PC-9 (cell line): ENCODE data around the gene CMC1. TPM values are rescaled to one million over a fixed set of nuclear protein-coding genes. Genes with fewer than 3 reads are reported as not detected.

Experiments
- BruUV-seq: library from RNA; stranded (reverse); fragments of 400-500 nt; replicated peaks from 2 replicates; lab custom pipeline; 2021; lab: Mats Ljungman, UMichigan
- CTCF ChIA-PET: fragments of 300-600 bp; sonication (Branson Sonifier 250); formaldehyde crosslinking; loops from one replicate; lab custom pipeline; 2022; ENCODE audit warnings: antibody characterized with exemption; lab: Charles Lee
- POLR2A ChIA-PET: fragments of 300-600 bp; sonication (Branson Sonifier 250); formaldehyde crosslinking; loops from one replicate; lab custom pipeline; 2022; ENCODE audit warnings: antibody characterized with exemption; ENCODE audit not compliant: unreplicated experiment; lab: Charles Lee
- DNase-seq, 2 experiments: peaks; one replicate each; pipeline versions ENCODE4 v3.0.0 to v3.0.0-alpha.2; 2015 to 2022; ENCODE audit warnings: mixed read lengths in 1 of 2
- H2AFZ ChIP-seq: fragments of 200-600 bp; sonication (generic); 2 replicates; pipeline ENCODE4 v1.8.1; 2017; ENCODE audit warnings: antibody characterized with exemption
- H3F3A ChIP-seq: fragments of 200-600 bp; sonication (generic); 2 replicates; pipeline ENCODE4 v1.8.1; 2017; ENCODE audit warnings: antibody characterized with exemption, mild to moderate bottlenecking, low read depth; ENCODE audit not compliant: insufficient read depth
- H3K27ac ChIP-seq: fragments of 200-600 bp; sonication (generic); 2 replicates; pipeline ENCODE4 v1.6.1; 2016; ENCODE audit warnings: mixed run types
- H3K27me3 ChIP-seq: fragments of 200-600 bp; sonication (generic); 2 replicates; pipeline ENCODE4 v1.6.1; 2016; ENCODE audit warnings: low read depth, mixed run types; ENCODE audit not compliant: insufficient read depth
- H3K36me3 ChIP-seq: fragments of 200-600 bp; sonication (generic); 2 replicates; pipeline ENCODE4 v1.6.1; 2016; ENCODE audit warnings: low read depth, mixed run types
- H3K4me1 ChIP-seq: fragments of 200-600 bp; sonication (generic); replicated peaks from 2 replicates; pipeline ENCODE4 v1.6.1; 2016; ENCODE audit warnings: mixed run types; ENCODE audit not compliant: insufficient read depth
- H3K4me2 ChIP-seq: fragments of 200-600 bp; sonication (generic); 2 replicates; pipeline ENCODE4 v1.6.1; 2017; ENCODE audit warnings: mixed run types
- H3K4me3 ChIP-seq: fragments of 200-600 bp; sonication (generic); 2 replicates; pipeline ENCODE4 v1.6.1; 2016; ENCODE audit warnings: mixed run types
- H3K79me2 ChIP-seq: fragments of 200-600 bp; sonication (generic); 2 replicates; pipeline ENCODE4 v1.6.1; 2017; ENCODE audit warnings: low read depth, mixed run types
- H3K9me2 ChIP-seq: fragments of 200-600 bp; sonication (generic); 2 replicates; pipeline ENCODE4 v1.8.1; 2017; ENCODE audit warnings: mild to moderate bottlenecking; ENCODE audit not compliant: insufficient read depth
- H3K9me3 ChIP-seq: fragments of 200-600 bp; sonication (generic); 2 replicates; pipeline ENCODE4 v1.8.1; 2016; ENCODE audit warnings: low read depth; ENCODE audit not compliant: insufficient read depth
- H4K20me1 ChIP-seq: fragments of 200-600 bp; sonication (generic); 2 replicates; pipeline ENCODE4 v1.8.1; 2017; ENCODE audit not compliant: insufficient read depth
- CTCF ChIP-seq: fragments of 200-600 bp; sonication (generic); conservative IDR thresholded peaks from 2 replicates; pipeline ENCODE4 v1.6.1; 2017; ENCODE audit warnings: mixed run types, antibody characterized with exemption, mild to moderate bottlenecking, moderate library complexity
- EZH2 ChIP-seq: fragments of 200-600 bp; sonication (generic); IDR thresholded peaks from 2 replicates; pipeline ENCODE4 v1.8.0; 2017; ENCODE audit warnings: antibody characterized with exemption, low read depth
- intact Hi-C: fragments of 100-400 bp; cut with micrococcal nuclease; formaldehyde crosslinking; loops from one replicate; pipeline ENCODE4 v1.10.0; 2022; ENCODE audit not compliant: unreplicated experiment
- total RNA-seq: library from RNA; stranded (reverse); gene quantifications from 2 replicates; pipeline ENCODE4 v1.2.3, GENCODE V29; 2021

The CMC1 gene
- total RNA-seq, 1 experiment from 2014 or later = 33.8 TPM

GRCh38 chr3:28290863-28291300 lies 49.5 kb downstream of the CMC1 start:
- H3F3A ChIP-seq = no peaks in the 10 kb centered on the region; the same call in 1 of the 2 replicates
- ChIA-PET CTCF (no interaction called here), POLR2A (no interaction called here)
- H3K79me2 ChIP-seq = no peaks in the 10 kb centered on the region
- DNase-seq = no peak
- TF ChIP-seq EZH2 = no peak
- TF ChIP-seq CTCF = no peak
- no TSS peak for BruUV-seq
- H3K4me2 ChIP-seq = no peak overlapping the region
- H2AFZ ChIP-seq = no peak overlapping the region
- no peaks in the 10 kb centered on the region for H3K9me2 ChIP-seq
- intact Hi-C loops = no loop called here
- no peaks in the 10 kb centered on the region for H3K36me3 ChIP-seq
- no peaks in the 10 kb centered on the region for H3K4me1 ChIP-seq
- H3K27ac ChIP-seq = no peak overlapping the region
- H3K27me3 ChIP-seq = no peaks in the 10 kb centered on the region
- no peak overlapping the region for H3K4me3 ChIP-seq
- no peaks in the 10 kb centered on the region for H3K9me3 ChIP-seq
- 0 out of 2 replicates have a peak, but pooled peaks cover 5% of the 10 kb centered on the region for H4K20me1 ChIP-seq

GRCh38 chr3:28291577-28291976 lies 50.2 kb downstream of the CMC1 start:
- H3K4me3 ChIP-seq = no peak overlapping the region
- H3K4me2 ChIP-seq = no peak overlapping the region
- no TSS peak for BruUV-seq
- H3K27me3 ChIP-seq = no peaks in the 10 kb centered on the region
- no peak for DNase-seq
- POLR2A ChIA-PET = no interaction called here
- no peak for TF ChIP-seq EZH2
- no peak for TF ChIP-seq CTCF
- H3K79me2 ChIP-seq = no peaks in the 10 kb centered on the region
- no peaks in the 10 kb centered on the region for H3K9me2 ChIP-seq
- no peak overlapping the region for H3K27ac ChIP-seq
- H3F3A ChIP-seq = no peaks in the 10 kb centered on the region
- intact Hi-C loops = no loop called here
- 0 out of 2 replicates have a peak, but pooled peaks cover 5% of the 10 kb centered on the region for H4K20me1 ChIP-seq
- no peaks in the 10 kb centered on the region for H3K4me1 ChIP-seq
- no peaks in the 10 kb centered on the region for H3K36me3 ChIP-seq
- CTCF ChIA-PET = no interaction called here
- no peaks in the 10 kb centered on the region for H3K9me3 ChIP-seq
- H2AFZ ChIP-seq = no peak overlapping the region

- DNase-seq = no peak
- Histone ChIP-seq H3K4me1 (no peaks in the 10 kb centered on the region), H3K36me3 (no peaks in the 10 kb centered on the region), H3K9me2 (no peaks in the 10 kb centered on the region), H2AFZ (no peak overlapping the region), H3K27me3 (no peaks in the 10 kb centered on the region), H3K9me3 (no peaks in the 10 kb centered on the region), H3K27ac (no peak overlapping the region), H3K79me2 (no peaks in the 10 kb centered on the region), H4K20me1 (no peaks in the 10 kb centered on the region), H3K4me3 (no peak overlapping the region), H3K4me2 (no peak overlapping the region), H3F3A (no peaks in the 10 kb centered on the region)
- ChIA-PET CTCF (no interaction called here), POLR2A (no interaction called here)
- no TSS peak for BruUV-seq
- intact Hi-C loops = no loop called here
- TF ChIP-seq CTCF (no peak), EZH2 (no peak)
Observed at GRCh38 chr3:28292622-28293021, 51.2 kb downstream of the CMC1 start.
